GM23248 (cell line): ENCODE results near the gene KRT82.

Source experiments
- EZH2 ChIP-seq: fragments of 200-600 bp; sonication (generic); IDR thresholded peaks from 2 replicates; pipeline ENCODE4 v1.6.1; 2018; ENCODE audit warnings: antibody characterized with exemption, mild to moderate bottlenecking; ENCODE audit not compliant: insufficient read depth, poor library complexity, severe bottlenecking
- EZH2phosphoT487 ChIP-seq: fragments of 200-600 bp; sonication (generic); IDR thresholded peaks from 2 replicates; pipeline ENCODE4 v1.6.1; 2018; ENCODE audit warnings: antibody characterized with exemption, moderate library complexity, mild to moderate bottlenecking, low read depth; ENCODE audit not compliant: insufficient read depth

DNA sequence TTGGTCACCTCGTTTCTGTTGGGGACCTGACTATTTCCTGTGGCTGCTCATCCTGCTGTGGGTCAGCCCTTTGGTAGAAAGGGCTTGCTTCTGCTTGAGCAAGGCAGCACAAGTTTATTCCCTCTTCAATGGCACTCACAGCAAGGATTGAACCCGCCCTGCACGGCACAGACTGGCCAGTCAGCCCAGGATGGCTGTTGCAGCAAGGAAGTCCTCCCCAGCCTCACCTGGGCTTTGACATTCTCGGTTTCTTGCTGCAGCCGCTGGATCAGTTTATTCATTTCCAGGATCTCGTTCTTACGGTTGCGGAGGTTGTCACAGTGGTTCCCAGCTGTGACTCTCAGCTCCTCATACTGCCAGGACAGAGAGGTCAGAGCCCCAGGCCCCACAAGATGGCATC lies 9.5 kb downstream of the KRT82 start:
- TF ChIP-seq EZH2phosphoT487 (no peak), EZH2 (no peak)
